ENCODE data around the gene REEP3. TPM values are rescaled to one million over a fixed set of nuclear protein-coding genes. Genes with fewer than 3 reads are reported as not detected.

The REEP3 gene
- total and polyA plus RNA-seq, 2 of the 8 experiments (the other 6 are each of a cell fraction or from before 2014, with no cell fraction given), result 5.8 to 31.5 TPM

GRCh38 chr10:63629363-63630084, 108.3 kb downstream of the REEP3 start (continued):
- TF ChIP-seq PHF8 (conservative IDR thresholded peaks at IDR 0.05; ENCODE audit: low read depth, low read length), result peak; percentile 61
- peak; percentile 96 for TF ChIP-seq ATF2 (IDR thresholded peaks at IDR 0.05; ENCODE audit: low read length)
- no peak for TF ChIP-seq KDM5A (IDR thresholded peaks at IDR 0.05; ENCODE audit: low read length)
- TF ChIP-seq MAFK (IDR thresholded peaks at IDR 0.05; ENCODE audit: low read depth, low read length), result no peak
- TF ChIP-seq CREB1 (IDR thresholded peaks at IDR 0.05), result 0 out of 2 replicates have a peak, but pooled peaks have one; percentile 58
- TF ChIP-seq CBX8 (IDR thresholded peaks at IDR 0.05; ENCODE audit: borderline replicate concordance, low read depth, low read length), result no peak
- peak; percentile 52 for TF ChIP-seq SAP30 (IDR thresholded peaks at IDR 0.05; ENCODE audit: insufficient read depth, insufficient replicate concordance, low read length)
- no peak; a peak in 1 of 4 replicates for TF ChIP-seq HDAC2 (IDR thresholded peaks at IDR 0.05; ENCODE audit: borderline replicate concordance in 1 of 2, low read depth in 2 of 2, low read length in 2 of 2)
- no peak for TF ChIP-seq TAF7 (optimal IDR thresholded peaks at IDR 0.05; ENCODE audit: borderline replicate concordance, low read depth, low read length)
- peak; percentile 99 for TF ChIP-seq ASH2L (IDR thresholded peaks at IDR 0.05; ENCODE audit: low read length)
- no peak for TF ChIP-seq RFX5 (IDR thresholded peaks at IDR 0.05; ENCODE audit: borderline replicate concordance, low read depth, low read length)
- TF ChIP-seq RBBP5 (IDR thresholded peaks at IDR 0.05; ENCODE audit: borderline replicate concordance, low read depth, low read length), result peak; percentile 90
- no peak for TF ChIP-seq CHD2 (IDR thresholded peaks at IDR 0.05; ENCODE audit: low read length)
- TF ChIP-seq GTF2F1 (IDR thresholded peaks at IDR 0.05; ENCODE audit: borderline replicate concordance, low read depth, low read length), result no peak
- 0 out of 2 replicates have a peak, but pooled peaks have one; percentile 13 for TF ChIP-seq BACH1 (IDR thresholded peaks at IDR 0.05; ENCODE audit: low read length)
- peak; percentile 70 for TF ChIP-seq KDM4A (IDR thresholded peaks at IDR 0.05; ENCODE audit: low read depth, low read length, severe bottlenecking)
- peak; percentile 94 to 95 for TF ChIP-seq RAD21 (IDR thresholded peaks at IDR 0.05 in 1 of 2, conservative IDR thresholded peaks at IDR 0.05 in 1 of 2; ENCODE audit: low read depth in 2 of 2, low read length in 2 of 2)
- peak; percentile 81 to 96 (median 92) for TF ChIP-seq CTCF (IDR thresholded peaks at IDR 0.05; ENCODE audit: control extremely low read depth in 1 of 3, insufficient read depth in 1 of 3, low read depth in 1 of 3, low read length in 3 of 3)

All from H1 (cell line).